Colonic mucosa (tissue), 4 donors: Measurements from ENCODE around the gene DENND6B. TPM values are rescaled to one million over a fixed set of nuclear protein-coding genes. Genes with fewer than 3 reads are reported as not detected.

Experiments used
- DNase-seq: peaks from one replicate; pipeline ENCODE4 v3.0.0-alpha.2; 2020
- H3K27ac ChIP-seq: fragments of 200-600 bp; one replicate; pipeline ENCODE4 v1.8.0; 2021
- H3K27me3 ChIP-seq: fragments of 200-600 bp; one replicate; pipeline ENCODE4 v1.8.0; 2021
- H3K36me3 ChIP-seq: fragments of 200-600 bp; one replicate; pipeline ENCODE4 v1.8.0; 2021
- H3K4me1 ChIP-seq: fragments of 200-600 bp; one replicate; pipeline ENCODE4 v1.8.0; 2021; ENCODE audit warnings: mild to moderate bottlenecking
- H3K4me3 ChIP-seq: fragments of 200-600 bp; one replicate; pipeline ENCODE4 v1.8.0; 2021
- H3K9ac ChIP-seq, 2 donors: one replicate each; pipeline ENCODE4 v1.7.0; 2013; ENCODE audit warnings: control low read depth in 2 of 2, low read depth in 2 of 2, low read length in 2 of 2
- H3K9me3 ChIP-seq: fragments of 200-600 bp; one replicate; pipeline ENCODE4 v1.8.0; 2021
- CTCF ChIP-seq: fragments of 200-600 bp; IDR thresholded peaks from one replicate; pipeline ENCODE4 v1.8.0; 2022; ENCODE audit warnings: antibody characterized with exemption, mild to moderate bottlenecking
- intact Hi-C: fragments of 100-400 bp; cut with DNase I; formaldehyde crosslinking; loops from one replicate; pipeline ENCODE4 v1.14.1; 2022
- total RNA-seq, 2 donors: library from RNA; stranded (reverse); fragmentation: NEBNext Ultra II Directional in 1 of 2; extraction: Animal tissue kit (Norgen Biotek cat#: 25700) in 1 of 2; gene quantifications; one replicate each; pipeline ENCODE4 v1.2.1, GENCODE V29; 2021
- donor health status: healthy.
- donor health status: DM: no; HTN: no; CAD: no.
- donor health status: DM: no; HTN: no; CAD: no.

The DENND6B gene
- total RNA-seq, 2 donors from 2014 or later: 2.4 to 4.0 TPM

- Histone ChIP-seq H3K9ac (no peak overlapping the region), H3K4me1 (peaks cover 16% of the 10 kb centered on the region), H3K27ac (no peak overlapping the region), H3K4me3 (no peak overlapping the region), H3K36me3 (no peaks in the 10 kb centered on the region), H3K9me3 (no peaks in the 10 kb centered on the region), H3K27me3 (peaks cover 29% of the 10 kb centered on the region)
- intact Hi-C loops: no loop called here
- TF ChIP-seq CTCF: no peak
- DNase-seq: peak; percentile 54
Measured at GRCh38 chr22:50268655-50269113, 58.1 kb downstream of the DENND6B start.

- no peak overlapping the region for H3K9ac ChIP-seq
- H3K27ac ChIP-seq: no peak overlapping the region
- DNase-seq: peak; percentile 73
- no peaks in the 10 kb centered on the region for H3K36me3 ChIP-seq
- intact Hi-C loops: no loop called here
- TF ChIP-seq CTCF: no peak
- H3K9me3 ChIP-seq: no peaks in the 10 kb centered on the region
- H3K27me3 ChIP-seq: peaks cover 36% of the 10 kb centered on the region
- peak overlapping the region; percentile 9 for H3K4me3 ChIP-seq
- H3K4me1 ChIP-seq: peaks cover 16% of the 10 kb centered on the region
Measured at GRCh38 chr22:50267591-50268390, 59.0 kb downstream of the DENND6B start.

GRCh38 chr22:50266994-50267393, 59.8 kb downstream of the DENND6B start:
- Histone ChIP-seq H3K9me3 (no peaks in the 10 kb centered on the region), H3K4me1 (peaks cover 15% of the 10 kb centered on the region), H3K36me3 (no peaks in the 10 kb centered on the region), H3K27me3 (peaks cover 41% of the 10 kb centered on the region), H3K27ac (no peak overlapping the region), H3K9ac (no peak overlapping the region), H3K4me3 (no peak overlapping the region)
- no peak for TF ChIP-seq CTCF
- DNase-seq: no peak
- intact Hi-C loops: no loop called here

- intact Hi-C loops: no loop called here
- Histone ChIP-seq H3K36me3 (no peaks in the 10 kb centered on the region), H3K27ac (no peak overlapping the region), H3K9ac (no peak overlapping the region), H3K4me1 (no peaks in the 10 kb centered on the region), H3K4me3 (no peak overlapping the region), H3K9me3 (no peaks in the 10 kb centered on the region), H3K27me3 (peaks cover 37% of the 10 kb centered on the region)
- no peak for DNase-seq
- no peak for TF ChIP-seq CTCF
Measured at GRCh38 chr22:50264946-50265669, 61.7 kb downstream of the DENND6B start.

GRCh38 chr22:50264104-50264745, 62.6 kb downstream of the DENND6B start:
- Histone ChIP-seq H3K9me3 (no peaks in the 10 kb centered on the region), H3K4me3 (no peak overlapping the region), H3K27me3 (peaks cover 29% of the 10 kb centered on the region), H3K27ac (no peak overlapping the region), H3K9ac (no peak overlapping the region), H3K36me3 (no peaks in the 10 kb centered on the region), H3K4me1 (no peaks in the 10 kb centered on the region)
- no peak for TF ChIP-seq CTCF
- intact Hi-C loops: no loop called here
- no peak for DNase-seq
